GM21723 (cell line): Measurements from ENCODE around the gene GLT8D1.
"Not testable (repeated sequence)": the region's sequence is repeated elsewhere in the genome, so short reads cannot be mapped to it uniquely, and the experiment has no call there.

ENCODE experiments used
- ATAC-seq: cut with Tn5 transposase; IDR thresholded peaks from one replicate; pipeline ENCODE4 v1.9.1; 2021; ENCODE audit warnings: mild to moderate bottlenecking, moderate library complexity; ENCODE audit not compliant: unreplicated experiment

The GLT8D1 gene

DNA sequence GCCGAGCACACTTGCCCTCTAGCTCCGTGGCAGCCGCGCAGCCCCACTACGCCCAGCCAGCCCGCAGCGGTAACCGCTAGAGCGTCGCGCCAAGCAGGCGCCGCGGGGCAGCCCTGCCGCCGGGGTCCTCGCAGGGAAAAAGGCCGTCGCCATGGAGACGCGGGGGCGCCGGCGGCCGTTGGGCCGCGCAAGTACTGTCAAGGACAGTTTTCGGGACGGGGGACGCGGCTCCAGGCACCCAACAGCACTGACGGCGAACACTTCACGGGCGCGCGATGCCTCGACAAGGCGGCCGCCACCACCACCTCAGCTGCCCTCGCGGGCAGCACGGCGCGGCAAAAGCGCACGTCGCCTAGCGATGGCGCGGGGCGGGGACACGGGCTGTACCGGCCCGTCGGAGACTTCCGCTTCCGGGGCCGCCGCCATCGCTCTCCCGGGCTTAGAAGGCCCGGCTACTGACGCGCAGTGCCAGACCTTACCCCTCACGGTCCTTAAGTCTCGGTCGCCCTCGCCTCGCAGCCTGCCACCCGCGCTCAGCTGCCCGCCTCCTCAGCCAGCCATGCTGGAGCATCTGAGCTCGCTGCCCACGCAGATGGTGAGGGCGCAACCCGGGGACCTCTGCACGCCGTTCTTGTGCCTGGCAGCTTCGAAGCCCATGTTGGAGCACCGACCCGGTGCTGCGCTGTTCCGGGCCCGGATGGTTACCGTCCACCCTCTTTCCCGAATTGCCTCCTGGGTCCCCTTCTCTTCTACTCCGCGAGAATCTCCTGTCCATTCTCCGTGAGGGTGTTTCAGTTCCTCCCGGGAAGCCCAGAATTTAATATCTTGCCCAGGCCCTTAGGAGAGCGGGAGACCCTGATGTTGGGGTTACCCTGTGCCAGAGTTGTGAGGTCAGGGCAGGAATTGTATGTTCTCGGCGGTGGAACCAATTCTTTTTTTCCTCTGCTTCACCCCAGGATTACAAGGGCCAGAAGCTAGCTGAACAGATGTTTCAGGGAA lies at the start of gene GLT8D1, which contains the start of gene SPCS1:
Gene GLT8D1 (minus strand): TSS at position 104 of the 999 bp plus-strand sequence. CDS start 5,331 bp downstream, outside the sequence.
Gene SPCS1 (plus strand): TSS at position 419 of the 999 bp plus-strand sequence. CDS start 141 bp downstream, at position 560.
- ATAC-seq, result peak; percentile 73

- no peak for ATAC-seq
These were observed 48.8 kb upstream of the GLT8D1 start for GRCh38 chr3:52754373-52754772.

DNA sequence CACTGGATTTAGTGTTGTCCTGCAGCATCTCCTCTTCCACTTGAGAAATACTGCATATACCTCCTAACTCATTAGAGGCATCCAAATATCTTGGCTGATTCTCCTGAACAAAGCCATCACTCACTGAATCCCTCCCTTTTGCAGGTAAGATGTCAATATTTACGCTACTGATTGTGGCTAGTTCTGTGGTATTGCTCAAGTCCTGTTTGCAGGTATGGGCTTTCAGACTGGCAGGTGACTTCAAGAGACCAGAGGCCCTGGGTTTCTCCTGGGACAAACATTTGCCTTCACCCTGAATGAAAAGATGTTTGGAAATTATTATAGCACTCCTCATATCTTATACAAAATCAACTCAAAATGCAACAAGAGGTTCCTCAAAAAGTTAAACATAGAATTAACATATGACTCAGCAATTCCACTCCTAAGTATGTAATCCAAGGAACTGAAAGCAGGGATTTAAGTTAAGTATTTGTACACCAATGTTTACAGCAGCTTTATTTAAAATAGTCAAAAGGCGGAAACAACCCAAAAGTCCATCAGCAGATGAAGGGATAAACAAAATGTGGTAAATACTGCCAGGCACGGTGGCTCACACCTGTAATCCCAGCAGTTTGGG lies 46.6 kb upstream of the GLT8D1 start:
- no peak for ATAC-seq

DNA sequence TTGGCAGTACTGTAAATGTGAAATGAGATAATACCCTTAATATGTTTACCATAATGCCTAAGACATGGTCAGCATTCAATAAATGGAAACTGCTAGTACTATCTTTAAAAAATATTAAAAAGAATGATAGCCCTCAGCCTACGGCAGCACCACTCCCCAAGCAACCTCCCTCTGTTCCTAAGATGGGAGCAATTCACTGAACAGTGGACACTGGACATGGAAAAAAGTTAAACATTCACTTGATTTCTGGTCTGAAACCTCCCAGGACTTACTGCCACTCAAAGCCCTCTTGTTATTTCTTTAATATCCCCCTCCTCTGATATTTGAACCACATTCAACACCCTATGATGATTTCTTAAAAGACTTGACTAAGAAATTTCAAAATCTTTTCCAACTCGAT lies 38.1 kb upstream of the GLT8D1 start:
- no peak for ATAC-seq

DNA sequence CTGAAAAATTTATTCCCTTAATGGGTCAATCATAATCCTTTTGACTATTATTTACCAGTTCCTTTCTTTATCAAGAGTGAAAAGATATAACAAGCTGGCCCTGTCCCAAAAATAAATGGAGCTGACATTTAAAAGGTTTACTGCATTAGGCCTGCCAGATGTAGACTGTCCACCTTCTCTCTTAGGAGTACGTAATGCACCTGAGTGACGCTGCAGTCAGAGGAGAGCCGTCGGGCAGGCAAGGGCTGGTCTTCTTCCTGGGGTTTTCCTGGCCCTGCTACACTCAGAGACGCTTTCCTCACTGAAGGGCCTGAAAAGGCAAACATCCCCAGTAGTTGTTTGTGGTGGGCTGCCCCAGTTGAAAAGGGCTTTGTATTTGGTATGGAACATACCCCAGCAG lies 37.6 kb upstream of the GLT8D1 start:
- ATAC-seq, result no peak

DNA sequence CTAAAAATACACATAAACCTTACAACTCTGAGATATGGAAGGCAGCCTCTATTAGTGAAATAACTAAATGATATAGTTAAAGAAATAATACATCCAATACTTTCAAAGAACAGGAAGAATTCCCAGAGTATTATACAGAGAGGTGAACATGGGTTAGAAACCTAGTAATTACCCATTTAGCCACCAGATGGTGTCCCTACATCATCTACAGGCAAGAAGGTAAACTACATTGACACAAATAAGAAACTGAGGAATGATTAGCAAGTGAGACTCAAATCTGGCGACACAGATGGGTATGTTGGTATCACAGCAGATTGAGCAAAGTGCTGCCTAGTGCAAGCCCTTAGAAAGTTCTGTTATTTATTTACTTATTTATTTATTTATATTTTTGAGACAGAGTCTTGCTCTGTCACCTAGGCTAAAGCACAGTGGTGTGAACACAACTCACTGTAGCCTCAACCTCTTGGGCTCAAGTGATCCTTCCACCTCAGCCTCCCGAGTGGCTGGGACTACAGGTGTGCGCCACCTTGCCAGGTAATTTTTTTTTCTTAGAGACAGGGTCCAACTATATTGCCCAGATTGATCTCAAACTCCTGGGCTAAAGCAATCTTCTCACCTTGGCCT lies 36.9 kb upstream of the GLT8D1 start:
- no peak for ATAC-seq

DNA sequence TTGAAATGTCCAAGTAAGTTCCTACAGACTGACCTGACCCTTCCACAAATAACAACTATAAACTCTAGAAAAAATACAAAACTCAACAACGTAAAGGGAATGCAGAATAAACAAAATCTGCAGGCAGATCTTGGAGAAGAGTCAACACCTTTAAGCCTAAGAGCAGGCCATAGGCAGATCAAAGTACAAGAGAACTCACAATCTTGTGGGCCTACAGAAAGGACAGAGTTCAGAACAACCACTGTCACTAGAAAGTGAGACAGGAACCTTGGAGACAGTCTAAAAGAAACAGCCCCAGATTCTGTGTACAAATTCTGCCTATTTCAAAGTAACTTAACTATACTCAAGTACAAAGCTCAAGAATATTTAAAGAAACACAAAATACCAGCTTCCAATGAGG lies 34.1 kb upstream of the GLT8D1 start:
- no peak for ATAC-seq

GRCh38 chr3:52733256-52733891 lies 27.8 kb upstream of the GLT8D1 start:
- no peak for ATAC-seq

DNA sequence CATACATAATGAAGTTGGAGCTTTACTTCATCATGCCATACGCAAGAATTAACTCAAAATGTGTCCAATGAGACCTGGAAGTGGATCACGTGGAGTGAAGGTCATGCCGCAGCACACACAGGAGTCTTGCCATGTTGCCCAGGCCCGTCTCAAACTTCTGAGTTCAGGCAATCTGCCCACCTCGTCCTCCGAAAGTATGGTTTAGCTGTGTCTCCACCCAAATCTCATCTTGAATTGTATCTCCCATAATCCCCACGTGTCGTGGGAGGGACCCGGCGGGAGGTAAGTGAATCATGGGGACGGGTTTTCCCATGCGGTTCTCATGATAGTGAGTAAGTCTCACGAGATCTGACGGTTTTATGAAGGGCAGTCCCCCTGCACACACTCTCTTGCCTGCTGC lies 26.0 kb upstream of the GLT8D1 start:
- no peak for ATAC-seq

- ATAC-seq, result no peak
These were observed 25.1 kb upstream of the GLT8D1 start for GRCh38 chr3:52730681-52731080.

DNA sequence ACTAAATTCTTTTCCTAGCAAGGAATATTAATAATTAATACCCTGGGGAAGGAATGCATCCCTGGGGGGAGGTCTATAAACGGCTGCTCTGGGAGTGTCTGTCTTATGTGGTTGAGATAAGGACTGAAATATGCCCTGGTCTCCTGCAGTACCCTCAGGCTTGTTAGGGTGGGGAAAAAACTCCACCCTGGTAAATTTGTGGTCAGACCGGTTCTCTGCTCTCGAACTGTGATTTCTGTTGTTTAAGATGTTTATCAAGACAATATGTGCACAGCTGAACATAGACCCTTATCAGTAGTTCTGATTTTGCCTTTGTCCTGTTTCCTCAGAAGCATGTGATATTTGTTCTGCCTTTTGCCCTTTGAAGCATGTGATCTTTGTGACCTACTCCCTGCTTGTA lies 23.2 kb upstream of the GLT8D1 start:
- not testable (repeated sequence) for ATAC-seq

DNA sequence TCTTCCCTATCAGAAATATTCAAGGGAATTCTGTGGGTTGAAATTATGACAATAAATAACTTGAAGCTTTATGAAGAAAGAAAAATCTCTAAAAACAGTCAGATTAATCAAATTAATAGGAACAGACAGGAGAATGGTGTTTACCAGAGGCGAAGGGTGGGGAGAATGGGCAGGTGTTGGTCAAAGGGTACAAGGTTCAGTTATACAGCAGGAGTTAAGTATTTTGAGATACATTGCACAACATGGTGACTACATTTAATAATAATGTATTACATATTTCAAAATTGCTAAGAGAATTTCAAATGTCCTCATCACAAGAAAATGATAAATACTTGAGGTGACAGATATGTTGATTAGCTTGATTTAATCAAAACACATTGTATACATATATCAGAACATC lies 18.9 kb upstream of the GLT8D1 start:
- no peak for ATAC-seq

DNA sequence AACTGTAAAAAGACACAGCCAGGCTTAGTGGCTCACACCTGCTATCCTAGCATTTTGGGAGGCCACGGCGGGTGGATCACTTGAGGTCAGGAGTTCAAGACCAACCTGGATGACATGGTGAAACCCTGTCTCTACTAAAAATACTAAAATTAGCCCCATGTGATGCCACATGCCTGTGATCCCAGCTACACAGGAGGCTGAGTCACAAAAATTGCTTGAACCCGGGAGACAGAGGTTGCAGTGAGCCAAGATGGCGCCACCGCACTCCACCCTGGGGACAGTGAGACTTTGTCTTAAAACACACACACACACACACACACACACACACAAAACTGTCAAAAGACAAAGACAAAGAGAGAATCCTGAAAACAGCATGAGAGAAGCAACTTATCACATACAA lies 18.3 kb upstream of the GLT8D1 start:
- no peak for ATAC-seq

DNA sequence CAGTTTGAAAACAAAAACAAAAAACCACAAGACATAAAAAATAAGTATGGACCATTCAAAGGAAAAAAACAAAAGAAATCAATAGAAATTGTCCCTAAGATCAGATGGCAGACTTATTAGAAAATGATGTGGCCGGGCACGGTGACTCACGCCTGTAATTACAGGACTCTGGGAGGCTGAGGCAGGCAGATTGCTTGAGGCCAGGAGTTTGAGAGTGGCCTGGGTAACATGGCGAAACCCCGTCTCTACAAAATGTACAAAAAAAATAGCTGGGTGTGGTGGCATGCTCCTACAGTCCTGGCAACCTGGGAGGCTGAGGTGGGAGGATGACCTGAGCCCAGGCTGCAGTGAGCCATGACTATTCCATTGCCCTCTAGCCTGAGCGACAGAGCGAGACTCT lies 16.9 kb upstream of the GLT8D1 start:
- no peak for ATAC-seq

- ATAC-seq, result no peak
These were observed 16.1 kb upstream of the GLT8D1 start for GRCh38 chr3:52721730-52722008.

- no peak for ATAC-seq
These were observed 15.6 kb upstream of the GLT8D1 start for GRCh38 chr3:52721002-52721729.

- ATAC-seq, result no peak
These were observed 14.0 kb upstream of the GLT8D1 start for GRCh38 chr3:52719618-52720017.

- ATAC-seq, result no peak
These were observed 10.2 kb upstream of the GLT8D1 start for GRCh38 chr3:52715714-52716305.

GRCh38 chr3:52714335-52715302 lies 9.0 kb upstream of the GLT8D1 start:
- no peak for ATAC-seq
